COR-L47 (cell line): ENCODE measurements around the gene SSBP3.

Experiments used
- DNase-seq: peaks from one replicate; lab custom pipeline; 2025; lab: John Stamatoyannopoulos, UW

Gene SSBP3

DNA sequence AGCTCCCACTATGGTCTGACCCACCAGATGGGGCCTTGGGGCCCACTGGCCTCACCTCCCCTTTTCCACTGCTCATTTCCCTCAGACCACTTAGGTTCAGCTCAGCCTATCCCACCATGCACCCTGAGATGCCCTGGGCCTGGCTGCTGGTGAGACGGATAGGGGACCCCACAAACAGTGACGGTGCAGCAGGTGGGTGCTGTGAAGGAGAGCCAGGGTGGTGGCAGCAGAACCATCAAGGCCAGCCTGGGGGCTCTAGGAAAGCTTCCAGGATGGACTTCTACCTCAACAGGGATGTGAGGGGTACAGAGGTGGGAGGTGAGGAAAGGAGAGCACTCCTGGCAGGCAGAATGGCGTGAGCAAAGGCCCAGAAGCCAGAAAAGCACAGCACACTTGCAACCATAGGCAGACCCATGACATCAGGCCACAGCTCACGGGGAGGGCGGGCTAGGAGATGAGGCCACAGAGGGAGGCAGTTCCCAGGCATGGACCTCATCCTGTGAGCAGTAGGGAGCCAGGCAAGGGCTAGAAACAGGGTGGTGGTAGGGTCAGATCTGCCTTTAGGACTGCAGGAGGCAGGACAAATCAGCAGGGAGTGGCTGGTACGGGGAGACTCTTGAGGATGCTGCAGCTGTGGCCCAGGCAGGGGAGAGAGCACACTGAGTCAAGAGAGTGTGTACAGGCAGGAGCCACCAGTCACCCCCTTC, 229.4 kb downstream of the SSBP3 start:
- no peak for DNase-seq
